Stomach (tissue), 9 donors: ENCODE data around the gene CRYBG2. TPM values are rescaled to one million over a fixed set of nuclear protein-coding genes. Genes with fewer than 3 reads are reported as not detected.
A peak's percentile ranks its signal among the peaks of the same experiment; 100 is the strongest.

Experiments used
- DNase-seq, 2 donors: peaks; one replicate each; pipeline versions ENCODE4 v3.0.0 to v3.0.0-alpha.2; 2013 to 2019
- H3K27ac ChIP-seq, 5 donors: fragments of 200-600 bp in 4 of 5; sonication (generic) in 4 of 5; one replicate each; pipeline ENCODE4 v1.5.1; 2013 to 2019; ENCODE audit warnings: mild to moderate bottlenecking in 1 of 5, moderate library complexity in 1 of 5
- H3K27me3 ChIP-seq, 3 donors: fragments of 200-600 bp; sonication (generic); one replicate each; pipeline ENCODE4 v1.5.1; 2017 to 2019; ENCODE audit warnings: mixed run types in 1 of 3
- H3K36me3 ChIP-seq, 4 donors: fragments of 200-600 bp; sonication (generic); 1 replicate in 3 of 4; 2 replicates in 1 of 4; pipeline ENCODE4 v1.5.1; 2016 to 2019
- H3K4me1 ChIP-seq, 4 donors: fragments of 200-600 bp; sonication (generic); one replicate each; pipeline ENCODE4 v1.5.1; 2016 to 2019
- H3K4me3 ChIP-seq, 4 donors: fragments of 200-600 bp; sonication (generic) in 3 of 4; one replicate each; pipeline ENCODE4 v1.5.1; 2016 to 2019; ENCODE audit warnings: mild to moderate bottlenecking in 1 of 4
- H3K9me3 ChIP-seq, 4 donors: fragments of 200-600 bp; sonication (generic); one replicate each; pipeline ENCODE4 v1.5.1; 2016 to 2019
- CTCF ChIP-seq, 7 experiments: fragments of 450-650 bp in 4 of 7; fragments of 200-600 bp in 3 of 7; sonication (generic) in 3 of 7; IDR thresholded peaks; one replicate each; pipeline ENCODE4 v1.5.1; 2016 to 2019; ENCODE audit warnings: antibody characterized with exemption in 7 of 7, control low read depth in 2 of 7, mild to moderate bottlenecking in 1 of 7
- EP300 ChIP-seq: sonication (generic); formaldehyde crosslinking; IDR thresholded peaks from one replicate; pipeline ENCODE4 v1.6.1; 2017; ENCODE audit warnings: antibody characterized with exemption
- POLR2A ChIP-seq, 4 donors: fragments of 450-650 bp; IDR thresholded peaks; one replicate each; pipeline ENCODE4 v1.6.1; 2016; ENCODE audit warnings: antibody characterized with exemption in 4 of 4, control low read depth in 2 of 4, mild to moderate bottlenecking in 1 of 4, moderate library complexity in 1 of 4
- POLR2AphosphoS5 ChIP-seq, 3 donors: sonication (generic); formaldehyde crosslinking; IDR thresholded peaks; one replicate each; pipeline ENCODE4 v1.6.1; 2016; ENCODE audit warnings: antibody characterized with exemption in 3 of 3
- WGBS, 5 donors: extraction: QIAGEN DNeasy Blood & Tissue Kit in 3 of 5; methylation state at CpG; one replicate each; pipeline versions ENCODE4 v1.1.5 to v1.1.7; 2013 to 2018; 5-methylcytosine and 5-hydroxymethylcytosine counted together
- intact Hi-C: fragments of 100-400 bp; cut with DNase I; formaldehyde crosslinking; loops from one replicate; pipeline ENCODE4 v1.15.1; 2023; ENCODE audit warnings: low total_unique reads
- polyA plus RNA-seq, 3 donors: library from polyadenylated mRNA; stranded (reverse); fragments of 200-250 nt; gene quantifications; one replicate each; pipeline ENCODE4 v1.2.3, GENCODE V29; 2013
- total RNA-seq, 5 donors: library from RNA; depleted of rRNA; stranded (reverse); fragments of >200 nt; gene quantifications; one replicate each; pipeline versions ENCODE4 v1.1.0 to v1.2.3, GENCODE V29; 2014 to 2016
- donor health status: healthy with polysubstance abuse.
- donor health status: Bipolar disorder and iron deficiency.
- donor health status: healthy.

The CRYBG2 gene
- total and polyA plus RNA-seq, 8 donors, result 0.15 to 66.8 (median 3.2) TPM

GRCh38 chr1:26372039-26372438 lies 18.1 kb upstream of the CRYBG2 start:
- H3K4me3 ChIP-seq, result no peak overlapping the region
- H3K27ac ChIP-seq, result no peak overlapping the region
- DNase-seq, result no peak
- peaks cover 0 to 3% (median 0%) of the 10 kb centered on the region in 4 donors for H3K4me1 ChIP-seq
- TF ChIP-seq POLR2A (IDR thresholded peaks at IDR 0.05) (no peak), EP300 (no peak), POLR2AphosphoS5 (IDR thresholded peaks at IDR 0.05) (no peak), CTCF (IDR thresholded peaks at IDR 0.05) (no peak)
- H3K36me3 ChIP-seq, result no peaks in the 10 kb centered on the region
- 77 to 87% (median 84%) methylated on average over 5 of the region's 5 CpGs for WGBS, 5 donors
- H3K9me3 ChIP-seq, result no peaks in the 10 kb centered on the region
- intact Hi-C loops, result no loop called here
- peaks cover 0 to 45% (median 4%) of the 10 kb centered on the region in 3 donors for H3K27me3 ChIP-seq

GRCh38 chr1:26370591-26371382 lies 16.9 kb upstream of the CRYBG2 start:
- 45 to 62% (median 50%) methylated on average over 6 of the region's 6 CpGs for WGBS, 5 donors

GRCh38 chr1:26368486-26368885 lies 14.6 kb upstream of the CRYBG2 start:
- DNase-seq, result no peak
- Histone ChIP-seq H3K9me3 (no peaks in the 10 kb centered on the region), H3K4me1 (peaks cover 0 to 8% (median 0%) of the 10 kb centered on the region in 4 donors), H3K27me3 (peaks cover 0 to 61% (median 4%) of the 10 kb centered on the region in 3 donors), H3K4me3 (no peak overlapping the region), H3K27ac (no peak overlapping the region), H3K36me3 (no peaks in the 10 kb centered on the region)
- intact Hi-C loops, result no loop called here
- no peak for TF ChIP-seq EP300
- no peak for TF ChIP-seq CTCF (IDR thresholded peaks at IDR 0.05)
- no peak for TF ChIP-seq POLR2AphosphoS5 (IDR thresholded peaks at IDR 0.05)
- no peak for TF ChIP-seq POLR2A (IDR thresholded peaks at IDR 0.05)
- 92 to 96% (median 95%) methylated on average over 3 of the region's 3 CpGs for WGBS, 5 donors

More at GRCh38 chr1:26370591-26371382, 16.9 kb upstream of the CRYBG2 start:
- Histone ChIP-seq H3K27me3 (peaks cover 0 to 51% (median 4%) of the 10 kb centered on the region in 3 donors), H3K9me3 (no peaks in the 10 kb centered on the region), H3K27ac (no peak overlapping the region), H3K36me3 (no peaks in the 10 kb centered on the region), H3K4me3 (peak overlapping the region in 1 of 4 donors; percentile 3), H3K4me1 (peaks cover 0 to 3% (median 0%) of the 10 kb centered on the region in 4 donors)
- DNase-seq, result no peak
- intact Hi-C loops, result no loop called here
- no peak for TF ChIP-seq POLR2A (IDR thresholded peaks at IDR 0.05)
- no peak for TF ChIP-seq CTCF (IDR thresholded peaks at IDR 0.05)
- TF ChIP-seq POLR2AphosphoS5 (IDR thresholded peaks at IDR 0.05), result no peak
- TF ChIP-seq EP300, result no peak

GRCh38 chr1:26368006-26368405 lies 14.1 kb upstream of the CRYBG2 start:
- Histone ChIP-seq H3K4me1 (peaks cover 0 to 9% (median 0%) of the 10 kb centered on the region in 4 donors), H3K27me3 (peaks cover 0 to 66% (median 4%) of the 10 kb centered on the region in 3 donors), H3K36me3 (no peaks in the 10 kb centered on the region), H3K4me3 (no peak overlapping the region), H3K27ac (no peak overlapping the region), H3K9me3 (no peaks in the 10 kb centered on the region)
- TF ChIP-seq POLR2AphosphoS5 (IDR thresholded peaks at IDR 0.05) (no peak), POLR2A (IDR thresholded peaks at IDR 0.05) (no peak), CTCF (IDR thresholded peaks at IDR 0.05) (no peak), EP300 (no peak)
- no peak for DNase-seq
- 57 to 75% (median 67%) methylated on average over 4 of the region's 4 CpGs for WGBS, 5 donors
- intact Hi-C loops, result no loop called here
